Loucy (cell line): ENCODE data around the gene DEFB114.

Experiments used
- H2AFZ ChIP-seq: fragments of 200-600 bp; sonication (generic); 2 replicates; pipeline ENCODE4 v1.6.0; 2016; ENCODE audit warnings: antibody characterized with exemption, mild to moderate bottlenecking, low read length, moderate library complexity
- H3F3A ChIP-seq: fragments of 200-600 bp; 2 replicates; pipeline ENCODE4 v1.6.0; 2016; ENCODE audit warnings: antibody characterized with exemption, low read depth, mild to moderate bottlenecking
- H3K27me3 ChIP-seq: fragments of 200-600 bp; sonication (generic); 2 replicates; pipeline ENCODE4 v1.6.1; 2014; ENCODE audit warnings: low read length, mild to moderate bottlenecking; ENCODE audit not compliant: insufficient read depth, poor library complexity, severe bottlenecking
- H3K36me3 ChIP-seq: fragments of 200-600 bp; sonication (generic); 2 replicates; pipeline ENCODE4 v1.6.1; 2016; ENCODE audit warnings: low read length; ENCODE audit not compliant: insufficient read depth
- H3K4me1 ChIP-seq: fragments of 200-600 bp; sonication (generic); 2 replicates; pipeline ENCODE4 v1.5.1; 2014; ENCODE audit warnings: low read length, mild to moderate bottlenecking; ENCODE audit not compliant: insufficient read depth, poor library complexity, severe bottlenecking
- H3K4me2 ChIP-seq: fragments of 200-600 bp; sonication (generic); 2 replicates; pipeline ENCODE4 v1.6.0; 2014; ENCODE audit warnings: antibody characterized with exemption, low read length, low read depth, mild to moderate bottlenecking; ENCODE audit not compliant: poor library complexity, severe bottlenecking
- H3K4me3 ChIP-seq: fragments of 200-600 bp; sonication (generic); 2 replicates; pipeline ENCODE4 v1.5.1; 2014; ENCODE audit warnings: low read length, mild to moderate bottlenecking, mixed read lengths; ENCODE audit not compliant: poor library complexity, severe bottlenecking
- H3K79me2 ChIP-seq: fragments of 200-600 bp; sonication (generic); 2 replicates; pipeline ENCODE4 v1.6.1; 2014; ENCODE audit warnings: low read length; ENCODE audit not compliant: insufficient read depth
- H3K9ac ChIP-seq: fragments of 200-600 bp; sonication (generic); 2 replicates; pipeline ENCODE4 v1.6.0; 2014; ENCODE audit warnings: mild to moderate bottlenecking, low read depth, low read length, moderate library complexity; ENCODE audit not compliant: poor library complexity, severe bottlenecking
- H3K9me2 ChIP-seq: fragments of 200-600 bp; sonication (generic); replicated peaks from 2 replicates; pipeline ENCODE4 v1.6.1; 2016; ENCODE audit warnings: low read depth, low read length, mixed read lengths
- H3K9me3 ChIP-seq: fragments of 200-600 bp; sonication (generic); 2 replicates; pipeline ENCODE4 v1.6.1; 2014; ENCODE audit warnings: mild to moderate bottlenecking, antibody characterized with exemption, low read length, low read depth; ENCODE audit not compliant: insufficient read depth
- H4K20me1 ChIP-seq: fragments of 200-600 bp; sonication (generic); 2 replicates; pipeline ENCODE4 v1.6.0; 2014; ENCODE audit warnings: antibody characterized with exemption, low read length, mild to moderate bottlenecking; ENCODE audit not compliant: insufficient read depth, poor library complexity, severe bottlenecking
- CTCF ChIP-seq: fragments of 200-600 bp; sonication (generic); conservative IDR thresholded peaks from 2 replicates; pipeline ENCODE4 v1.5.1; 2014; ENCODE audit warnings: mild to moderate bottlenecking, antibody characterized with exemption, low read length
- EZH2phosphoT487 ChIP-seq: fragments of 200-600 bp; IDR thresholded peaks from 2 replicates; pipeline ENCODE4 v1.6.1; 2018; ENCODE audit warnings: antibody characterized with exemption, mild to moderate bottlenecking, moderate library complexity, borderline replicate concordance

DEFB114 gene

GRCh38 chr6:49934770-49935169 is 29.2 kb downstream of the DEFB114 start:
- Histone ChIP-seq H2AFZ (no peak overlapping the region), H3K36me3 (no peaks in the 10 kb centered on the region), H4K20me1 (no peaks in the 10 kb centered on the region), H3K79me2 (no peaks in the 10 kb centered on the region), H3K9me2 (no peaks in the 10 kb centered on the region), H3F3A (no peaks in the 10 kb centered on the region), H3K9me3 (no peaks in the 10 kb centered on the region), H3K9ac (no peak overlapping the region), H3K4me2 (no peak overlapping the region), H3K4me1 (no peaks in the 10 kb centered on the region), H3K27me3 (no peaks in the 10 kb centered on the region), H3K4me3 (no peak overlapping the region)
- TF ChIP-seq CTCF (no peak), EZH2phosphoT487 (no peak)

- no peaks in the 10 kb centered on the region for H3F3A ChIP-seq
- H3K27me3 ChIP-seq: no peaks in the 10 kb centered on the region
- H3K4me1 ChIP-seq: no peaks in the 10 kb centered on the region
- H3K79me2 ChIP-seq: no peaks in the 10 kb centered on the region
- no peaks in the 10 kb centered on the region for H4K20me1 ChIP-seq
- H3K9ac ChIP-seq: no peak overlapping the region
- H2AFZ ChIP-seq: no peak overlapping the region
- H3K4me3 ChIP-seq: no peak overlapping the region
- TF ChIP-seq EZH2phosphoT487: no peak
- TF ChIP-seq CTCF: no peak
- no peak overlapping the region for H3K4me2 ChIP-seq
- no peaks in the 10 kb centered on the region for H3K36me3 ChIP-seq
- H3K9me3 ChIP-seq: no peaks in the 10 kb centered on the region
- H3K9me2 ChIP-seq: no peaks in the 10 kb centered on the region
These were observed 30.4 kb downstream of the DEFB114 start for GRCh38 chr6:49933526-49933925.

GRCh38 chr6:49929340-49929739 is 34.6 kb downstream of the DEFB114 start:
- no peak for TF ChIP-seq CTCF
- TF ChIP-seq EZH2phosphoT487: no peak
- Histone ChIP-seq H3K4me2 (no peak overlapping the region), H3F3A (no peaks in the 10 kb centered on the region), H3K4me3 (no peak overlapping the region), H4K20me1 (no peaks in the 10 kb centered on the region), H2AFZ (no peak overlapping the region), H3K27me3 (no peaks in the 10 kb centered on the region), H3K79me2 (no peaks in the 10 kb centered on the region), H3K9me3 (no peaks in the 10 kb centered on the region), H3K9me2 (no peaks in the 10 kb centered on the region), H3K36me3 (no peaks in the 10 kb centered on the region), H3K4me1 (no peaks in the 10 kb centered on the region), H3K9ac (no peak overlapping the region)
